Keratinocyte (primary cell): ENCODE data around the gene PTGDS. TPM values are rescaled to one million over a fixed set of nuclear protein-coding genes. Genes with fewer than 3 reads are reported as not detected.

ENCODE experiments used
- DNase-seq: peaks from one replicate; pipeline ENCODE4 v3.0.0-alpha.2; 2011; ENCODE audit warnings: low read depth, missing footprints, low spot score
- FAIRE-seq: peaks from 2 replicates; lab custom pipeline; 2011; peaks lifted over from hg19 to GRCh38; lab: Jason Lieb, UNC
- H2AFZ ChIP-seq: 2 replicates; pipeline ENCODE4 v1.6.0; 2012; ENCODE audit warnings: low read length, control low read depth, inconsistent platforms; ENCODE audit not compliant: control insufficient read depth
- H3K27ac ChIP-seq: 2 replicates; pipeline ENCODE4 v1.5.1; 2011; ENCODE audit warnings: low read length; ENCODE audit not compliant: control insufficient read depth, insufficient read depth
- H3K27me3 ChIP-seq: 3 replicates; pipeline ENCODE4 v1.6.0; 2011; ENCODE audit warnings: low read length; ENCODE audit not compliant: control insufficient read depth, insufficient read depth; ENCODE audit errors: extremely low read depth
- H3K36me3 ChIP-seq, 2 experiments: 2 replicates in 1 of 2; 3 replicates in 1 of 2; pipeline ENCODE4 v1.5.1; 2011; ENCODE audit warnings: low read length in 2 of 2, mild to moderate bottlenecking in 1 of 2; ENCODE audit not compliant: control insufficient read depth in 2 of 2, insufficient read depth in 2 of 2; ENCODE audit errors: extremely low read depth in 1 of 2
- H3K4me1 ChIP-seq: 3 replicates; pipeline ENCODE4 v1.5.1; 2011; ENCODE audit warnings: low read length; ENCODE audit not compliant: control insufficient read depth, insufficient read depth; ENCODE audit errors: extremely low read depth
- H3K4me2 ChIP-seq: 3 replicates; pipeline ENCODE4 v1.6.0; 2011; ENCODE audit warnings: low read depth, low read length; ENCODE audit not compliant: control insufficient read depth, insufficient read depth; ENCODE audit errors: extremely low read depth
- H3K4me3 ChIP-seq, 3 experiments: fragments of 200-600 bp in 1 of 3; sonication (generic) in 1 of 3; 2 replicates in 2 of 3; 3 replicates in 1 of 3; pipeline ENCODE4 v1.5.1; 2011 to 2016; ENCODE audit warnings: low read length in 3 of 3, mild to moderate bottlenecking in 3 of 3, control low read depth in 2 of 3, inconsistent platforms in 1 of 3, low read depth in 1 of 3, mixed read lengths in 1 of 3, mixed run types in 1 of 3, moderate library complexity in 1 of 3; ENCODE audit not compliant: control insufficient read depth in 2 of 3, insufficient read depth in 2 of 3; ENCODE audit errors: extremely low read depth in 1 of 3
- H3K79me2 ChIP-seq: 2 replicates; pipeline ENCODE4 v1.6.0; 2012; ENCODE audit warnings: low read length; ENCODE audit not compliant: control insufficient read depth, insufficient read depth
- H3K9ac ChIP-seq: 3 replicates; pipeline ENCODE4 v1.6.0; 2011; ENCODE audit warnings: low read length; ENCODE audit not compliant: control insufficient read depth, insufficient read depth; ENCODE audit errors: extremely low read depth
- H3K9me1 ChIP-seq: 3 replicates; pipeline ENCODE4 v1.6.0; 2011; ENCODE audit warnings: low read length; ENCODE audit not compliant: control insufficient read depth, insufficient read depth; ENCODE audit errors: extremely low read depth
- H3K9me3 ChIP-seq: 2 replicates; pipeline ENCODE4 v1.5.1; 2012; ENCODE audit warnings: low read depth, low read length; ENCODE audit not compliant: control insufficient read depth
- H4K20me1 ChIP-seq: 3 replicates; pipeline ENCODE4 v1.6.0; 2011; ENCODE audit warnings: low read length; ENCODE audit not compliant: control insufficient read depth, insufficient read depth; ENCODE audit errors: extremely low read depth
- EZH2 ChIP-seq: IDR thresholded peaks from one replicate; pipeline ENCODE4 v1.6.1; 2012; ENCODE audit warnings: inconsistent platforms, mild to moderate bottlenecking, low read length, moderate library complexity
- dilution Hi-C: fragments of 300-500 bp; cut with MboI; formaldehyde crosslinking; loops from one replicate; pipeline ENCODE4 v1.7.0; 2020; ENCODE audit warnings: low sequenced_read_pairs; ENCODE audit not compliant: extremely low pct_ligation_motif_present
- polyA plus RNA-seq, 5 experiments: library from polyadenylated mRNA; depleted of rRNA in 3 of 5; stranded (reverse) in 3 of 5; stranded (forward) in 1 of 5; unstranded in 1 of 5; fragments of >200 nt; gene quantifications; 1 replicate in 1 of 5; 2 replicates in 3 of 5; 3 replicates in 1 of 5; pipeline versions ENCODE4 v1.2.1 to v1.2.3, GENCODE V29; 2011 to 2012; ENCODE audit warnings: missing spikeins in 2 of 5, low read depth in 1 of 5, low replicate concordance in 1 of 5
- TF ChIP-seq, protein P1 (sequence below), 3 experiments: IDR thresholded peaks in 1 of 3; conservative IDR thresholded peaks in 1 of 3; optimal IDR thresholded peaks in 1 of 3; 2 replicates in 2 of 3; 3 replicates in 1 of 3; pipeline versions ENCODE3 to v1.5.1; 2011; ENCODE audit warnings: low read length in 3 of 3, mild to moderate bottlenecking in 3 of 3, moderate library complexity in 2 of 3, control low read depth in 1 of 3, inconsistent platforms in 1 of 3; ENCODE audit not compliant: insufficient read depth in 2 of 3; ENCODE audit errors: extremely low read depth in 1 of 3

The PTGDS gene
- polyA plus RNA-seq, 1 donor (not counting 4 experiments of a cell fraction or from before 2014, with no cell fraction given), result not detected

DNA sequence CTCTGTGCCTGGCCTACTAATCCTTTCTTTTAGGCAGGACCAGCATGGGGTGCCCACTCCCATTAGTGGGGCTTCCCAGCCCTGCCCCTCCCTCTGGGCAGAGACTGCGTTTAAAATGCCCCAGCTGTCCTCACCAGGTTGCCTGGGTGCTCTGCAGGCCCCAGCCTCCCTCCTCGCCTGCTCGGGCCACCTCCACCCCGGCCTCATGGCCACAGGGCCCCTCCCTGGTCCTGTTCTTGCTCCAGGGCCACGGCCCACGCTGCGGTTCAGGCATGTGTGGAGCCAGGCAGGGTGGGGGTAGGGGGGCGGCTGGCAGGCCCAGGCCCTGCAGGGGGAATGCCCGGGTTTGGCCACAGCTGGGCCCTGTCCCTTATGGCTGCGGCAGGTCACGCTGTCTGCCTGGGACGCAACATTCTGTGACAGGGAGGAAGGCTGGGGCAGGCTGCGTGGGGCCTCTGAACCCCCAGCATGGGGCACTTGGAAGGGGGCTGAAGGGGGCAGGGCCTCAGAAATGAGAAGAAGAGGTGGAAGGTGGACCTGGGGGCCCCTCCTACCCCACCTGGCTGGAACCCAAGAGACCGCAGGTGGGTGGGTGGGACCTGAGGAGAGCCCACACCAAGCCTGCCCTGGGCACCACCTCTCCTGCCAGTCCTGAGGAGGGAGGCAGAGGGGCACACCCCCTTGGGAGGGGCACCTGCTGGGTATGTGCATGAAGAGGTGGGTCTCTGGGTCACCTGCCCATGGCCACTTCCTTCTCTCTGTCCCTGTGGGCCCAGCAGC is 25.6 kb upstream of the PTGDS start, which contains the start of gene LCN12:
LCN12 (plus strand) TSS at position 733 of the 780 bp plus-strand sequence. CDS start 55 bp downstream, outside the sequence.
- H3K27ac ChIP-seq, result no peak within 1 kb of the TSS
- H3K4me3 ChIP-seq, result no peak within 1 kb of the TSS
- H3K4me2 ChIP-seq, result no peak within 1 kb of the TSS
- no peak within 1 kb of the TSS for H2AFZ ChIP-seq
- H3K4me1 ChIP-seq, result peaks cover 12% of the 10 kb centered on the region
- no peaks in the 10 kb centered on the region for H3K79me2 ChIP-seq
- no peaks in the 10 kb centered on the region for H3K36me3 ChIP-seq
- H4K20me1 ChIP-seq, result no peaks in the 10 kb centered on the region
- H3K27me3 ChIP-seq, result no peaks in the 10 kb centered on the region
- DNase-seq, result no peak
- no peak for FAIRE-seq
- H3K9me1 ChIP-seq, result no peaks in the 10 kb centered on the region
- no peak within 1 kb of the TSS for H3K9ac ChIP-seq
- dilution Hi-C loops, result no loop called here
- TF ChIP-seq, protein P1, sequence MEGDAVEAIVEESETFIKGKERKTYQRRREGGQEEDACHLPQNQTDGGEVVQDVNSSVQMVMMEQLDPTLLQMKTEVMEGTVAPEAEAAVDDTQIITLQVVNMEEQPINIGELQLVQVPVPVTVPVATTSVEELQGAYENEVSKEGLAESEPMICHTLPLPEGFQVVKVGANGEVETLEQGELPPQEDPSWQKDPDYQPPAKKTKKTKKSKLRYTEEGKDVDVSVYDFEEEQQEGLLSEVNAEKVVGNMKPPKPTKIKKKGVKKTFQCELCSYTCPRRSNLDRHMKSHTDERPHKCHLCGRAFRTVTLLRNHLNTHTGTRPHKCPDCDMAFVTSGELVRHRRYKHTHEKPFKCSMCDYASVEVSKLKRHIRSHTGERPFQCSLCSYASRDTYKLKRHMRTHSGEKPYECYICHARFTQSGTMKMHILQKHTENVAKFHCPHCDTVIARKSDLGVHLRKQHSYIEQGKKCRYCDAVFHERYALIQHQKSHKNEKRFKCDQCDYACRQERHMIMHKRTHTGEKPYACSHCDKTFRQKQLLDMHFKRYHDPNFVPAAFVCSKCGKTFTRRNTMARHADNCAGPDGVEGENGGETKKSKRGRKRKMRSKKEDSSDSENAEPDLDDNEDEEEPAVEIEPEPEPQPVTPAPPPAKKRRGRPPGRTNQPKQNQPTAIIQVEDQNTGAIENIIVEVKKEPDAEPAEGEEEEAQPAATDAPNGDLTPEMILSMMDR (optimal IDR thresholded peaks at IDR 0.05 in 1 of 3, IDR thresholded peaks at IDR 0.05 in 1 of 3, conservative IDR thresholded peaks at IDR 0.05 in 1 of 3; ENCODE audit: extremely low read depth in 1 of 3, insufficient read depth in 2 of 3, low read length in 3 of 3), result no peak
- no peak for TF ChIP-seq EZH2
- no peaks in the 10 kb centered on the region for H3K9me3 ChIP-seq

DNA sequence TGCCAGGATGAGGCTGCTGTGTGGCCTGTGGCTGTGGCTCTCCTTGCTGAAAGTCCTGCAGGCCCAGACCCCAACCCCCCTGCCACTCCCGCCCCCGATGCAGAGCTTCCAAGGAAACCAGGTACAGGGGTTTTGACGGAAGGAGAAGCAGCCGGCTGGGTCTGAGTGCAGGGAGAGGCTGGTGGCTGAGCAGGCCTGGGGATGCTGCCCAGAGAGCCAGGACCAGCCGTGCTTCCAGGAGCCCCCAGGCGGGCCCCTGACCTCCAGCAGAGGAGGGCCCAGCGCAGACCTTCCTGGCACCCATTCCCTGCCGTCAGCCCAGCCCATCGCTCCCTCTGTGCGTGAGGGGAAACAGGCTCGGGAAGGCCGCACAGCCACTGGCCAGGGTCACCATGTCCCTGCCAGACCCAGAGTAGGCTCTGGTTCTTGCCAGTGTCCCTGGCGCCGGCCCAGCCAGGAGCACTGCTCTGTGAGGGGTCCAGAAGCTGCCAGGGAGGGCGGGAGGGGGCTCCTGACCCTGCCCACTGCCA is 24.9 kb upstream of the PTGDS start:
- Histone ChIP-seq H3K27me3 (no peaks in the 10 kb centered on the region), H3K4me1 (peaks cover 12% of the 10 kb centered on the region), H3K27ac (no peak overlapping the region), H2AFZ (no peak overlapping the region), H3K9me1 (no peaks in the 10 kb centered on the region), H4K20me1 (no peaks in the 10 kb centered on the region), H3K9me3 (no peaks in the 10 kb centered on the region), H3K36me3 (no peaks in the 10 kb centered on the region), H3K79me2 (no peaks in the 10 kb centered on the region), H3K9ac (no peak overlapping the region), H3K4me2 (no peak overlapping the region), H3K4me3 (no peak overlapping the region)
- no peak for DNase-seq
- no peak for TF ChIP-seq EZH2
- TF ChIP-seq, protein P1 (optimal IDR thresholded peaks at IDR 0.05 in 1 of 3, IDR thresholded peaks at IDR 0.05 in 1 of 3, conservative IDR thresholded peaks at IDR 0.05 in 1 of 3; ENCODE audit: extremely low read depth in 1 of 3, insufficient read depth in 2 of 3, low read length in 3 of 3), result no peak
- FAIRE-seq, result no peak
- dilution Hi-C loops, result no loop called here
